ENCODE measurements around the gene ARHGAP23.

DNA sequence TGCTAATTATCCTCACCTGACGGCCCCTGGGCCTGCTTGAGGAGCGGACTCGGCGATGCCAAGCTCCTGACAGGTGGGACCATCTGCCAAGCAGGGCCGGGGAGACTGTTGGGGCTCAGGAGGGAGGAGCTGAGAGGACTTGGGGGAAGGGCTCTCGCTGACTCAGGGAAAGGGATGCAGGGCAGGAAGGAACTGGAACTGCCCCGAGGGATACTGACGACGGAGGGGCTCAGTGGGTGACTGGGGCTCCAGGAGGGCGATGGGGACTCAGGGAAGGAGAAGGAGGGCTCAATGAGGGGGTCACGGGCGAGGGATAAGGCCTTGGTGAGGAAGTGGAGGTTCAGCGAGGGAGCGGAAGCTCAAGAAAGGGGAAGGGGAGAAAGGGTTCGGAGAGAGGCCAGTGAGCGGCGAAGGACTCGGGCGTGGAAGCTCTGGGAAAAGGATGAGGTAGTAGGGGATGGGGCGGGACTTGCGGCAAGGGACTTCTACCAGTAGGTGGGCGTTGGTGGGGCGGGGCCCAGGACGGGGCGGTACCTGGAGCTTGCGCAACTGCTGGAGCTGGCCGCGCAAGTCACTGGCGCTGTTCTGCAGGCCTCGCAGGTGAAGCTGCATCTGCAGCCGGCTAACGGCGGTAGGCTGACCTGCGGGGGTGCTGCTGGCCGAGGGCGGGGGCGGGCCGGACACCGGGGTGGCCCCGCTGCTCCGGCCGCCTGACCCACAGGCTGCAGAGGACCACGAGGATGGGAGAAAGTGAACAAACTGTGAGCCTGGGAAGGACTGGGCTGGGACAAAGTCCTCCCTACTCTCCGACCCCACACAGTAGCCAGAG is 131.0 kb downstream of the ARHGAP23 start:
- TF ChIP-seq CTCF (IDR thresholded peaks at IDR 0.05; ENCODE audit: insufficient read depth, low read length, poor library complexity, severe bottlenecking) (peak; percentile 37), EZH2phosphoT487 (conservative IDR thresholded peaks at IDR 0.05; ENCODE audit: low read length) (no peak)
